ENCODE data around the gene RETN.
"Not testable (repeated sequence)": the region's sequence is repeated elsewhere in the genome, so short reads cannot be mapped to it uniquely, and the experiment has no call there.

The RETN gene

DNA sequence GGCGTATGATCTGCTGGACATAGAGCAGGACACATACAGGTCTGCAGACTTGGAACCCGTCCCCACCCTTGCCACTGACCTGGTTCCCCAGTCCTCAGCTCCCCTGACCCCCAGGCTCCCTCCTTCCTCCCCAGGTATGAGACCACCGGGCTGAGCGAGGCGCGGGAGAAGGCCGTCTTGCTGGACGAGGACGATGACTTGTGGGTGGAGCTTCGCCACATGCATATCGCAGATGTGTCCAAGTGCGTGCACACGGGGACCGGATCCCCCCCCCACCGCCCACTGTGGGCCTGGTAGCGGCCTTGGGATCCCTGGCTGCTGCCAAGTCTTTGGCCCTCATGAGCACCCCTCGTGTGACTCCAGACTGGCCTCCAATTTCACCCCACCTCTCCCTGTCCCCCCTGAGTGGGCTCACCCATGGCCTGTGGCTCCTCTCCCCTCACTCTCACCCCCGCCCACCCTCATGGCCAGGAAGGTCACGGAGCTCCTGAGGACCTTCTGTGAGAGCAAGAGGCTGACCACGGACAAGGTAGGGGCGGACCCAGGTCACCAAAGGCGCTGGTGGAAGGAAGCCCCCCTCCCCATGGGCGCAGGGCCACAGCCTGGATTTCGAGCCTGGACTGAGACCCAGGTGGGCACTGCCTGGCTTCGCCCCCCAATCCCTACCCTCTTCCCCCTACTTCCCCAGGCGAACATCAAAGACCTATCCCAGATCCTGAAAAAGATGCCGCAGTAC, 26.4 kb upstream of the RETN start:
- Histone ChIP-seq H3K4me2 (ENCODE audit: low read length) (no peak overlapping the region), H3K36me3 (ENCODE audit: control insufficient read depth, low read length) (peaks cover 13% of the 10 kb centered on the region; the same call in 1 of the 2 replicates), H3K27me3 (ENCODE audit: control insufficient read depth, low read length) (no peaks in the 10 kb centered on the region), H3K9me3 (ENCODE audit: control insufficient read depth, insufficient read depth, low read length) (peaks cover 5% of the 10 kb centered on the region; the same call in 1 of the 2 replicates), H3K27ac (ENCODE audit: low read depth, low read length) (no peak overlapping the region), H3K79me2 (ENCODE audit: control insufficient read depth, low read length) (peaks cover 13% of the 10 kb centered on the region), H3K9me2 (replicated peaks; ENCODE audit: control insufficient read depth, low read length) (no peaks in the 10 kb centered on the region), H3K4me3 (ENCODE audit: low read length) (no peak overlapping the region), H3K4me1 (ENCODE audit: control insufficient read depth, low read length) (peaks cover 22% of the 10 kb centered on the region), H3F3A (ENCODE audit: control insufficient read depth, insufficient read depth) (peaks cover 6% of the 10 kb centered on the region; the same call in 1 of the 2 replicates), H4K20me1 (ENCODE audit: control insufficient read depth, insufficient read depth, low read depth, low read length) (no peaks in the 10 kb centered on the region)
- no peak for TF ChIP-seq EZH2phosphoT487 (IDR thresholded peaks at IDR 0.05; ENCODE audit: borderline replicate concordance, low read length)
- TF ChIP-seq, protein P1, sequence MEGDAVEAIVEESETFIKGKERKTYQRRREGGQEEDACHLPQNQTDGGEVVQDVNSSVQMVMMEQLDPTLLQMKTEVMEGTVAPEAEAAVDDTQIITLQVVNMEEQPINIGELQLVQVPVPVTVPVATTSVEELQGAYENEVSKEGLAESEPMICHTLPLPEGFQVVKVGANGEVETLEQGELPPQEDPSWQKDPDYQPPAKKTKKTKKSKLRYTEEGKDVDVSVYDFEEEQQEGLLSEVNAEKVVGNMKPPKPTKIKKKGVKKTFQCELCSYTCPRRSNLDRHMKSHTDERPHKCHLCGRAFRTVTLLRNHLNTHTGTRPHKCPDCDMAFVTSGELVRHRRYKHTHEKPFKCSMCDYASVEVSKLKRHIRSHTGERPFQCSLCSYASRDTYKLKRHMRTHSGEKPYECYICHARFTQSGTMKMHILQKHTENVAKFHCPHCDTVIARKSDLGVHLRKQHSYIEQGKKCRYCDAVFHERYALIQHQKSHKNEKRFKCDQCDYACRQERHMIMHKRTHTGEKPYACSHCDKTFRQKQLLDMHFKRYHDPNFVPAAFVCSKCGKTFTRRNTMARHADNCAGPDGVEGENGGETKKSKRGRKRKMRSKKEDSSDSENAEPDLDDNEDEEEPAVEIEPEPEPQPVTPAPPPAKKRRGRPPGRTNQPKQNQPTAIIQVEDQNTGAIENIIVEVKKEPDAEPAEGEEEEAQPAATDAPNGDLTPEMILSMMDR (IDR thresholded peaks at IDR 0.05; ENCODE audit: low read depth, low read length, poor library complexity, severe bottlenecking): no peak

DNA sequence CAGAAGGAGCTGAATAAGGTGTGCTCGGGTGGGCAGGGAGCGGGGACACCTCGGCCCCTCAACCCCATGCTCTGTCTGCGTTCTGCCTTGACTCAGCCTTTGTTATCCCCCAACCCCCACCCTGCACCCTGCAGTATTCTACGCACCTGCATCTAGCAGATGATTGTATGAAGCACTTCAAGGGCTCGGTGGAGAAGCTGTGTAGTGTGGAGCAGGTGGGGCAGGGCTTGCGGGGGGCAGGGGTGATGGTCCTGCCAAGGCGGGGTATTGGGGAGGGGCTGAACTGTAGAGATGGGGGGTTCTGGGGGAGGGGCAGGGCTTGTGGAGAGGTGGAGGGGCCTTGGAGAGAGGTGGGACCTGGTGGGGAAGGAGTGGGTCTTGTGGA, 25.8 kb upstream of the RETN start:
- TF ChIP-seq, protein P1 (IDR thresholded peaks at IDR 0.05; ENCODE audit: low read depth, low read length, poor library complexity, severe bottlenecking): no peak
- no peak for TF ChIP-seq EZH2phosphoT487 (IDR thresholded peaks at IDR 0.05; ENCODE audit: borderline replicate concordance, low read length)
- no peak overlapping the region for H3K27ac ChIP-seq (ENCODE audit: low read depth, low read length)
- H3F3A ChIP-seq (ENCODE audit: control insufficient read depth, insufficient read depth): peaks cover 6% of the 10 kb centered on the region; the same call in 1 of the 2 replicates
- no peak overlapping the region for H3K4me3 ChIP-seq (ENCODE audit: low read length)
- H3K9me3 ChIP-seq (ENCODE audit: control insufficient read depth, insufficient read depth, low read length): peaks cover 5% of the 10 kb centered on the region; the same call in 1 of the 2 replicates
- peaks cover 13% of the 10 kb centered on the region; the same call in 1 of the 2 replicates for H3K36me3 ChIP-seq (ENCODE audit: control insufficient read depth, low read length)
- no peak overlapping the region for H3K4me2 ChIP-seq (ENCODE audit: low read length)
- H3K9me2 ChIP-seq (replicated peaks; ENCODE audit: control insufficient read depth, low read length): no peaks in the 10 kb centered on the region
- no peaks in the 10 kb centered on the region for H3K27me3 ChIP-seq (ENCODE audit: control insufficient read depth, low read length)
- H3K4me1 ChIP-seq (ENCODE audit: control insufficient read depth, low read length): peaks cover 22% of the 10 kb centered on the region
- H4K20me1 ChIP-seq (ENCODE audit: control insufficient read depth, insufficient read depth, low read depth, low read length): no peaks in the 10 kb centered on the region
- H3K79me2 ChIP-seq (ENCODE audit: control insufficient read depth, low read length): peaks cover 7% of the 10 kb centered on the region

DNA sequence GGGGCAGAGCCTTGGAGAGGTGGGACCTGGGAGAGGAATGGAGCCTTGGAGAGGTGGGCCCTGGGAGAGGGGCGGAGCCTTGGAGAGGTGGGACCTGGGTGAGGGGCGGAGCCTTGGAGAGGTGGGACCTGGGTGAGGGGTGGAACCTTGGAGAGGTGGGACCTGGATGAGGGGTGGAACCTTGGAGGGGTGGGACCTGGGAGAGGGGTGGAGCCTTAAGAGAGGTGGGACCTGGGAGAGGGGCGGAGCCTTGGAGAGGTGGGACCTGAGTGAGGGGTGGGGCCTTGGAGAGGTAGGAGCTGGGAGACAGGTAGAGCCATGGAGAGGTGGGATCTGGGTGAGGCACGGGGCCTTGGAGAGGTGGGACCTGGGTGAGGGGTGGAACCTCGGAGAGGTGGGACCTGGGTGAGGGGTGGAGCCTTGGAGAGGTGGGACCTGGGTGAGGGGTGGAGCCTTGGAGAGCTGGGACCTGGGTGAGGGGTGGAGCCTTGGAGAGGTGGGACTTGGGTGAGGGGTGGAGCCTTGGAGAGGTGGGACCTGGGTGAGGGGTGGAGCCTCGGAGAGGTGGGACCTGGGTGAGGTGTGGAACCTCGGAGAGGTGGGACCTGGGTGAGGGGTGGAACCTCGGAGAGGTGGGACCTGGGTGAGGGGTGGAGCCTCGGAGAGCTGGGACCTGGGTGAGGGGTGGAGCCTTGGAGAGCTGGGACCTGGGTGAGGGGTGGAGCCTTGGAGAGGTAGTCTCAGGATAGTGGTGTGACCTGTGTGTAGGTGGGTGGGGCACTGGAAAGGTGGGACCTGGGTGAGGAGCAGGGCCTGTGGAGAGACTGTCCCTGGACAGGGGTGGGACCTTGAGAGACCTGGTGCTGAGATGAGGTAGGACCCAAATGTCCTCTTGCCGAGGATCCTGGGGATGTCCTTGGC, 25.0 kb upstream of the RETN start:
- H3F3A ChIP-seq (ENCODE audit: control insufficient read depth, insufficient read depth); H3K4me3 ChIP-seq (ENCODE audit: low read length); H3K4me2 ChIP-seq (ENCODE audit: low read length); H3K27ac ChIP-seq (ENCODE audit: low read depth, low read length); H3K27me3 ChIP-seq (ENCODE audit: control insufficient read depth, low read length); H4K20me1 ChIP-seq (ENCODE audit: control insufficient read depth, insufficient read depth, low read depth, low read length); H3K9me2 ChIP-seq (replicated peaks; ENCODE audit: control insufficient read depth, low read length); H3K9me3 ChIP-seq (ENCODE audit: control insufficient read depth, insufficient read depth, low read length); H3K79me2 ChIP-seq (ENCODE audit: control insufficient read depth, low read length): not testable (repeated sequence)
- Histone ChIP-seq H3K36me3 (ENCODE audit: control insufficient read depth, low read length) (peaks cover 13% of the 10 kb centered on the region; the same call in 1 of the 2 replicates), H3K4me1 (ENCODE audit: control insufficient read depth, low read length) (peaks cover 30% of the 10 kb centered on the region)
